Measurements from ENCODE around the gene LOC101059915.
"Not testable (repeated sequence)": the region's sequence is repeated elsewhere in the genome, so short reads cannot be mapped to it uniquely, and the experiment has no call there.

LOC101059915 gene

DNA sequence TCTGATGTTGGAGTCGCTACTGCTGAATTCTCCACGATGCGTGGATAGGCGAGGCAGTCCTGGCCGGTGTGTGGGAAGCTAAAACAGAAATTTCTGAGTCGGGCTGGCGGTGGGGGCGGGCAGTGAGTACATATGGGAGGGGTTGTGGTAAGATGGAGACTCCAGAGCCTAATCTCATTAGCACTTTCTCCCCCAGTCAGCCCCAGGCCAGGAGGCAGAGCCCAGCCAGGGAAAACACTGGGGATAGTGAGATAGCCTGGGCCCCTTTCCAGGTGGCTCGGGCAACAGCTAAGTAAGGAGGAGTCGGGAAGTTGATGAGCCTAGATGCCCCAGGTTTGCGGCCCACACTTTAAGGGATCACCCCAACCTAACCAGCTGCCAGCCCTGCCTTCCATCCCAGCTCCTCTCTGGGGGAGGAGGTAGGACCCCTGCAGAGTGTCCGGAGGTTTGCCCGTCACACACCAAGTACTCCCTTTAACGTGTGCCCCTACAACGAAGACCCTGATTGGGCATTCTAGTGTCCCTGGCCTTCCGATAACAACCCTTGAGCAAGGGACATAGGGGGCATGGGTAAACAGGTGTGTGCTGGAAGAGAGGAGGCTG, 2.4 kb upstream of the LOC101059915 start:
- no peaks in the 10 kb centered on the region for H3K36me3 ChIP-seq
- TF ChIP-seq, protein P1, sequence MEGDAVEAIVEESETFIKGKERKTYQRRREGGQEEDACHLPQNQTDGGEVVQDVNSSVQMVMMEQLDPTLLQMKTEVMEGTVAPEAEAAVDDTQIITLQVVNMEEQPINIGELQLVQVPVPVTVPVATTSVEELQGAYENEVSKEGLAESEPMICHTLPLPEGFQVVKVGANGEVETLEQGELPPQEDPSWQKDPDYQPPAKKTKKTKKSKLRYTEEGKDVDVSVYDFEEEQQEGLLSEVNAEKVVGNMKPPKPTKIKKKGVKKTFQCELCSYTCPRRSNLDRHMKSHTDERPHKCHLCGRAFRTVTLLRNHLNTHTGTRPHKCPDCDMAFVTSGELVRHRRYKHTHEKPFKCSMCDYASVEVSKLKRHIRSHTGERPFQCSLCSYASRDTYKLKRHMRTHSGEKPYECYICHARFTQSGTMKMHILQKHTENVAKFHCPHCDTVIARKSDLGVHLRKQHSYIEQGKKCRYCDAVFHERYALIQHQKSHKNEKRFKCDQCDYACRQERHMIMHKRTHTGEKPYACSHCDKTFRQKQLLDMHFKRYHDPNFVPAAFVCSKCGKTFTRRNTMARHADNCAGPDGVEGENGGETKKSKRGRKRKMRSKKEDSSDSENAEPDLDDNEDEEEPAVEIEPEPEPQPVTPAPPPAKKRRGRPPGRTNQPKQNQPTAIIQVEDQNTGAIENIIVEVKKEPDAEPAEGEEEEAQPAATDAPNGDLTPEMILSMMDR (IDR thresholded peaks at IDR 0.05) = no peak
- no peak overlapping the region for H3K27ac ChIP-seq
- no peaks in the 10 kb centered on the region for H3K27me3 ChIP-seq (replicated peaks; ENCODE audit: insufficient read depth)
- DNase-seq (ENCODE audit: low spot score) = no peak
- H3K4me3 ChIP-seq = no peak overlapping the region
- no peaks in the 10 kb centered on the region for H3K4me1 ChIP-seq (ENCODE audit: control insufficient read depth in 1 of 2, low read depth in 2 of 2)
- no peak for ATAC-seq (ENCODE audit: insufficient number of reproducible peaks, low FRiP score, low read depth)
- H3K9me3 ChIP-seq = no peaks in the 10 kb centered on the region

DNA sequence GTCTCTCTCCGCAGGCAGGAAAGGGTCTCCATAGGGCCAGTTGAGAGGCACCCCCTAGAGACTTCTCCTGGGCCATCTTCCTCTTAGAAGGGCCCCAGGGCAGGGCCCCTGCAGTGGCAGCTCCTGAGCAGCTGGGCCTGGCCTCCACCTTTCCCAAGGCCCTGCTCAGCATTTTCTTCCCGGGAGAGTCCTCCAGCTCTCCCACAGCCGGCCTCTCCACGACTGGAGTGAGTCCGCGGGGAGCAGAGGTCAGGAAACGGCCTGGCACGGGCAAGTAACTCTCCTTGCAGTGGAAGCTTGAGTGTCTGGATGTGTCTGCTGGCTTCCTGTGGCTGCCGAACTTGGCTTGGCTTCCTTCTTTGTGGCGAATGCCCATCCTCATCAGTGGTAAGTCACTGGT, 1.6 kb upstream of the LOC101059915 start:
- ATAC-seq (ENCODE audit: insufficient number of reproducible peaks, low FRiP score, low read depth) = no peak
- H3K4me1 ChIP-seq (ENCODE audit: control insufficient read depth in 1 of 2, low read depth in 2 of 2) = no peaks in the 10 kb centered on the region
- H3K9me3 ChIP-seq = no peaks in the 10 kb centered on the region
- no peak overlapping the region for H3K4me3 ChIP-seq
- DNase-seq (ENCODE audit: low spot score) = no peak
- TF ChIP-seq, protein P1 (IDR thresholded peaks at IDR 0.05) = no peak
- H3K27me3 ChIP-seq (replicated peaks; ENCODE audit: insufficient read depth) = no peaks in the 10 kb centered on the region
- H3K27ac ChIP-seq = no peak overlapping the region
- no peaks in the 10 kb centered on the region for H3K36me3 ChIP-seq

DNA sequence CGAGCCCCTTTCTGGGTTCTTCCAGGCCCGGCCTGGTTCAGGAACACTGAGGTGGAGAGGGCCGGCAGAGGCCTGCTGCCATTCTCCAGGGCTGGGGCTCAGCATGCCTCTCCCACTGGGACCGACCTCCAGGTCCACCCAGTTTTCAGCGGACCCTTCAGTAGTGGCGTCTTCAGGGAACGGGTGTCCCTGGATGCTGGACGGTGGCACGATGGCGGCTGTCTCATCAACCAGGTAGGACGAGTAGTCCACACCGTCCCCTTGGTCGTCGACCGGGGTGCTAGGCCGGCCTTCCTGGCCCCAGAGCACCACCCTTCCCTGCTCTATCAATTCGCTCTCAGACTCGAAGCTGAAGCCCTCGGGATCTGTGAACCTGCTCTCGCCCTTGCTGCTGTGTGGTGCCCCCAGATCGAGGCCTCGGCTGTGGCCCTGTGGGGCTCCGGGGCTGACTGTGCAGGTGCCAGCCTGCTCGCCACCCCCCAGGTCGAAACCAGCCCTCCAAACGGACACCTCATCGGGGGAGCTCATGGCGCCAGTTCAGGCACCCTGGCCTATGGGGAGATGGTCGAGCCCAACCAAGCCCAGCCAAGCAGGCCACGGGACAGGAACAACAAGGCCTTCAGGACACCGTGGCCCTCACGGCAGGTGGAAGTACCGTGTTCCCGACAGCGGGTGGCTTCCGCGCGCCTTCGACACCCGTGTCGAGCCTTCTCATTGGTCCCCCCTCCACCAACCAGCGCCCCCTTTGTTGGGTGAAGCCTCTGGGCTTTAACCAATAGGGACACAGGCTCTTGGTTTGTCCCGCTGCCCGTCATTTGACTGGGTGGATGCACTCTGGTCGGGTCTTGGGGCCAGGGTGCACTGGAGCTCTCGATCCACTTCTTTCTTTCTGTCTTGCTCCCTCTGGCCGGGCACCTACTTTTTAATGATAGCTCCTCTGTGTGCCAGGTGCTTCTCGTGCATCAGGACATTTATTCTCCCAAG, 814 bp upstream of the LOC101059915 start:
- H3K9me3 ChIP-seq = no peaks in the 10 kb centered on the region
- H3K27ac ChIP-seq = no peak overlapping the region
- no peak for DNase-seq (ENCODE audit: low spot score)
- no peak overlapping the region for H3K4me3 ChIP-seq
- ATAC-seq (ENCODE audit: insufficient number of reproducible peaks, low FRiP score, low read depth) = no peak
- H3K27me3 ChIP-seq (replicated peaks; ENCODE audit: insufficient read depth) = no peaks in the 10 kb centered on the region
- H3K4me1 ChIP-seq (ENCODE audit: control insufficient read depth in 1 of 2, low read depth in 2 of 2) = no peaks in the 10 kb centered on the region
- TF ChIP-seq, protein P1 (IDR thresholded peaks at IDR 0.05) = no peak
- H3K36me3 ChIP-seq = no peaks in the 10 kb centered on the region

DNA sequence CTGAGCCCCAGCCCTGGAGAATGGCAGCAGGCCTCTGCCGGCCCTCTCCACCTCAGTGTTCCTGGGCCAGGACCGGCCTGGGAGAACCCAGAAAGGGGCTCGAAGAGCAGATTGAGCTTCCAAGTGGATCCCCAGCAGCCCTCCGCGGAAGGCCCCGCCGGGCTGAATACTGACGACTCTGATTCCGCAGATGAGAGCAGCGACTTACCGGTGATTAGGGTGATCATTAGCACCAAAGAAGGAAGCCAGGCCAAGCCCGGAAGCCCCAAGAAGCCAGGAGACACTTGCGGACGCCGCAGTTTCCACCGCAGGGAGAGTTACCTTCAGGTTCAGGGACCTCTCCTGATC, 876 bp downstream of the LOC101059915 start:
- no peak overlapping the region for H3K4me3 ChIP-seq
- no peaks in the 10 kb centered on the region for H3K9me3 ChIP-seq
- TF ChIP-seq, protein P1 (IDR thresholded peaks at IDR 0.05) = no peak
- no peak overlapping the region for H3K27ac ChIP-seq
- no peaks in the 10 kb centered on the region for H3K36me3 ChIP-seq
- H3K27me3 ChIP-seq (replicated peaks; ENCODE audit: insufficient read depth) = no peaks in the 10 kb centered on the region
- ATAC-seq (ENCODE audit: insufficient number of reproducible peaks, low FRiP score, low read depth) (no peak), DNase-seq (ENCODE audit: low spot score) (no peak)
- H3K4me1 ChIP-seq (ENCODE audit: control insufficient read depth in 1 of 2, low read depth in 2 of 2) = no peaks in the 10 kb centered on the region

DNA sequence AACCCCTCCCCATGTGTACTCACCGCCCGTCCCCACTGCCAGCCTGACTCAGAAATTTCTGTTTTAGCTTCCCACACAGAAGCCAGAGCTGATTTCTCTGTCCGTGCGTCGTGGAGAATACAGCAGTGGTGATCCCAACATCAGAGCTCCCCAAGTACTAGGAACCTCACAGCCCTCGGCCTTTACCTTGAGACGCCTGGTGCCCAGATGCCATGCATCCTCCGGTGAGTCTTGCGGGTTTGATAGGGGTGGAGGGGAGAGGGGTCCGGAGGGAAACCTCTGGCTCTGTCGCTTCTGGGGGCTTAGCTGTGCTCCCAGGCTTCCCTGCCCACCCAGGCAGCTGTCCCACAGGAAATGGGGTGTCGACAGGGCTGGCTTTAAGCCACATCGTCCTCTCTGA, 2.1 kb downstream of the LOC101059915 start:
- Histone ChIP-seq H3K36me3 (no peaks in the 10 kb centered on the region), H3K4me1 (ENCODE audit: control insufficient read depth in 1 of 2, low read depth in 2 of 2) (no peaks in the 10 kb centered on the region), H3K4me3 (no peak overlapping the region), H3K27ac (no peak overlapping the region), H3K9me3 (no peaks in the 10 kb centered on the region), H3K27me3 (replicated peaks; ENCODE audit: insufficient read depth) (no peaks in the 10 kb centered on the region)
- DNase-seq (ENCODE audit: low spot score) = no peak
- ATAC-seq (ENCODE audit: insufficient number of reproducible peaks, low FRiP score, low read depth) = no peak
- TF ChIP-seq, protein P1 (IDR thresholded peaks at IDR 0.05) = no peak

DNA sequence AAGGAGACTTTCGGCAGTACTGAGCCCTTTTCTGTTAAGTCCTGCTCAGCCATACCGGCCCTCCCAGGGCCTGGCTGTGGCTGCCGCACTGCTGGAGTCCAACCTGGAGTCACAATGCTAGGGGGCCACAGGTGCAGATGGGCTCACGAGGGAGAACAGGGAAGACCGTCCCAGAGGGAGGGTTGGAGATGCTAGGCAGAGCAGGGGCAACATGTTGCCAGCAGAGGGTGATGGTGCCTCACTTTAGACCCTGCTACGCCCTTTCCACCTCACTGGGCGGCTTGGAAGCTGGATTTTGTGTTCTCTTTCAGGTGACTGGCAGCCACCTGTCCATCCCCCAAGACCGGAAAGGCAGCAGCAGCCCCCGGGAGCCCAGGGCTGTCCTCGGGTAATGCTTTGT, 2.6 kb downstream of the LOC101059915 start:
- not testable (repeated sequence) for ATAC-seq (ENCODE audit: insufficient number of reproducible peaks, low FRiP score, low read depth); H3K36me3 ChIP-seq; H3K27me3 ChIP-seq (replicated peaks; ENCODE audit: insufficient read depth); DNase-seq (ENCODE audit: low spot score); H3K4me3 ChIP-seq; H3K27ac ChIP-seq; H3K9me3 ChIP-seq; H3K4me1 ChIP-seq (ENCODE audit: control insufficient read depth in 1 of 2, low read depth in 2 of 2)

Data from thoracic aorta (tissue), 2 donors.